NCI-H2171 treated with DMSO at 0.1 percent for 48 hours (cell line): ENCODE measurements around the gene GABARAP.

Source experiments
- DNase-seq: peaks from one replicate; lab custom pipeline; 2025; lab: John Stamatoyannopoulos, UW

Gene GABARAP

GRCh38 chr17:7239091-7240027 is 2.9 kb downstream of the GABARAP start, which contains the start of gene PHF23:
Gene PHF23, minus strand, starts transcription at chr17:7239457. Its CDS starts 178 bp downstream, at chr17:7239279.
- DNase-seq = peak; percentile 99

- no peak for DNase-seq
These were observed 3.7 kb downstream of the GABARAP start for GRCh38 chr17:7238420-7239090.

GRCh38 chr17:7237761-7238419 is 4.4 kb downstream of the GABARAP start:
- DNase-seq = peak; percentile 40

GRCh38 chr17:7237266-7237760 is 4.9 kb downstream of the GABARAP start:
- no peak for DNase-seq

GRCh38 chr17:7236808-7237207 is 5.4 kb downstream of the GABARAP start:
- no peak for DNase-seq

GRCh38 chr17:7235693-7236665 is 6.3 kb downstream of the GABARAP start:
- DNase-seq = no peak

GRCh38 chr17:7234083-7234951 is 7.9 kb downstream of the GABARAP start, which contains the start of gene DVL2:
Gene DVL2, minus strand, starts transcription at chr17:7234517. Its CDS starts 255 bp downstream, at chr17:7234262.
- peak; percentile 97 for DNase-seq

- DNase-seq = no peak
These were observed 8.6 kb downstream of the GABARAP start for GRCh38 chr17:7233701-7234082.

- no peak for DNase-seq
These were observed 10.1 kb downstream of the GABARAP start for GRCh38 chr17:7232114-7232513.

GRCh38 chr17:7229504-7229903 is 12.7 kb downstream of the GABARAP start:
- DNase-seq = no peak

GRCh38 chr17:7228920-7229319 is 13.3 kb downstream of the GABARAP start:
- DNase-seq = no peak

- no peak for DNase-seq
These were observed 15.2 kb downstream of the GABARAP start for GRCh38 chr17:7226721-7227710.

GRCh38 chr17:7225711-7226331 is 16.4 kb downstream of the GABARAP start:
- DNase-seq = no peak

- no peak for DNase-seq
These were observed 17.6 kb downstream of the GABARAP start for GRCh38 chr17:7224661-7225111.

GRCh38 chr17:7224110-7224509 is 18.1 kb downstream of the GABARAP start:
- no peak for DNase-seq

- DNase-seq = no peak
These were observed 18.9 kb downstream of the GABARAP start for GRCh38 chr17:7223375-7223774.

GRCh38 chr17:7222972-7223292 is 19.3 kb downstream of the GABARAP start:
- DNase-seq = no peak
